Upper lobe of left lung (tissue), 4 donors: ENCODE measurements around the gene PARD3B.

Experiments used
- POLR2A ChIP-seq, 4 donors: fragments of 450-650 bp; IDR thresholded peaks; one replicate each; pipeline ENCODE4 v1.5.1; 2016 to 2017; ENCODE audit warnings: antibody characterized with exemption in 4 of 4, mild to moderate bottlenecking in 2 of 4
- TF ChIP-seq, protein P1 (sequence below), 6 experiments: fragments of 450-650 bp in 4 of 6; fragments of 200-600 bp in 2 of 6; sonication (generic) in 2 of 6; IDR thresholded peaks; one replicate each; pipeline ENCODE4 v1.5.1; 2016 to 2019; ENCODE audit warnings: antibody characterized with exemption in 6 of 6

DNA sequence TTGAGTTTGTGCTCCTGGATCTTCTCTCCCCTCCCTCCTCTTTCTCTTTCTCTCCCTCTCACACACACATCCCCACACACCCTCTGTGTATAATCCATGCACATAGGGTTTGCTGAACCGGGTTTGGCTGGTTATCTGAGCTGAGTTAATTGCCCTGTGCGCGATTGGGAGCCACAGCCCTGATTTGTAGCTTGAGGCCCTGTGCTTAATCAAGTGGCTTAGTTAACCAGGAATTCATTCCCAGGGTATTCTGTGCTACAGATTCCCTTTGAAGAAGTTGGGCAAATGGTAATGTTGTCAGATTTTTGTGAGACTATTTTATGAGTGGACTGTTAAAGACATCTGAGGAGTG is 6.2 kb downstream of the PARD3B start:
- TF ChIP-seq, protein P1, sequence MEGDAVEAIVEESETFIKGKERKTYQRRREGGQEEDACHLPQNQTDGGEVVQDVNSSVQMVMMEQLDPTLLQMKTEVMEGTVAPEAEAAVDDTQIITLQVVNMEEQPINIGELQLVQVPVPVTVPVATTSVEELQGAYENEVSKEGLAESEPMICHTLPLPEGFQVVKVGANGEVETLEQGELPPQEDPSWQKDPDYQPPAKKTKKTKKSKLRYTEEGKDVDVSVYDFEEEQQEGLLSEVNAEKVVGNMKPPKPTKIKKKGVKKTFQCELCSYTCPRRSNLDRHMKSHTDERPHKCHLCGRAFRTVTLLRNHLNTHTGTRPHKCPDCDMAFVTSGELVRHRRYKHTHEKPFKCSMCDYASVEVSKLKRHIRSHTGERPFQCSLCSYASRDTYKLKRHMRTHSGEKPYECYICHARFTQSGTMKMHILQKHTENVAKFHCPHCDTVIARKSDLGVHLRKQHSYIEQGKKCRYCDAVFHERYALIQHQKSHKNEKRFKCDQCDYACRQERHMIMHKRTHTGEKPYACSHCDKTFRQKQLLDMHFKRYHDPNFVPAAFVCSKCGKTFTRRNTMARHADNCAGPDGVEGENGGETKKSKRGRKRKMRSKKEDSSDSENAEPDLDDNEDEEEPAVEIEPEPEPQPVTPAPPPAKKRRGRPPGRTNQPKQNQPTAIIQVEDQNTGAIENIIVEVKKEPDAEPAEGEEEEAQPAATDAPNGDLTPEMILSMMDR (IDR thresholded peaks at IDR 0.05), result no peak
- TF ChIP-seq POLR2A (IDR thresholded peaks at IDR 0.05), result no peak
